GM13976 (cell line): ENCODE data around the gene SRBD1.

ENCODE experiments used
- DNase-seq: peaks from one replicate; pipeline ENCODE4 v3.0.0; 2012; ENCODE audit warnings: low spot score
- CTCF ChIP-seq: IDR thresholded peaks from 2 replicates; pipeline ENCODE4 v1.5.1; 2012; ENCODE audit warnings: borderline replicate concordance, mild to moderate bottlenecking; ENCODE audit not compliant: insufficient read depth; ENCODE audit errors: extremely low read depth, missing control alignments, control extremely low read depth
- in situ Hi-C: fragments of 300-500 bp; cut with MboI; formaldehyde crosslinking; loops from one replicate; pipeline ENCODE4 v1.12.0; 2022; ENCODE audit warnings: low sequenced_read_pairs, mixed read lengths, inconsistent platforms; ENCODE audit not compliant: unreplicated experiment

SRBD1 gene

GRCh38 chr2:45611020-45611859 is at the start of gene SRBD1:
Gene SRBD1 (minus strand): TSS chr2:45611267. CDS start chr2:45605441, 5,826 bp downstream.
- in situ Hi-C loops: no loop called here
- TF ChIP-seq CTCF: no peak
- peak; percentile 90 for DNase-seq

- in situ Hi-C loops: no loop called here
- no peak for TF ChIP-seq CTCF
- no peak for DNase-seq
These were observed 43.2 kb upstream of the SRBD1 start for GRCh38 chr2:45654250-45654649.

GRCh38 chr2:45653122-45653913 is 42.3 kb upstream of the SRBD1 start:
- no peak for TF ChIP-seq CTCF
- in situ Hi-C loops: no loop called here
- no peak for DNase-seq

- peak; percentile 42 for DNase-seq
- in situ Hi-C loops: no loop called here
- no peak for TF ChIP-seq CTCF
These were observed 41.3 kb upstream of the SRBD1 start for GRCh38 chr2:45652090-45653031.

GRCh38 chr2:45651415-45652089 is 40.5 kb upstream of the SRBD1 start, which contains the start of gene PRKCE:
Gene PRKCE (plus strand): TSS chr2:45651675.
- in situ Hi-C loops: no loop called here
- no peak for TF ChIP-seq CTCF
- peak; percentile 53 for DNase-seq
